GM19468 (cell line): ENCODE results near the gene ACYP2.
"Not testable (repeated sequence)": the region's sequence is repeated elsewhere in the genome, so short reads cannot be mapped to it uniquely, and the experiment has no call there.

Source experiments
- ATAC-seq: cut with Tn5 transposase; IDR thresholded peaks from one replicate; pipeline ENCODE4 v1.9.1; 2021; ENCODE audit warnings: mild to moderate bottlenecking, moderate library complexity, moderate number of reproducible peaks; ENCODE audit not compliant: unreplicated experiment; ENCODE audit errors: extremely low read depth

Gene ACYP2

GRCh38 chr2:54306556-54306955, 191.1 kb downstream of the ACYP2 start:
- ATAC-seq, result no peak

- ATAC-seq, result no peak
These were observed 192.8 kb downstream of the ACYP2 start for GRCh38 chr2:54308186-54308585.

GRCh38 chr2:54308782-54309181, 193.4 kb downstream of the ACYP2 start:
- no peak for ATAC-seq

- no peak for ATAC-seq
These were observed 194.9 kb downstream of the ACYP2 start for GRCh38 chr2:54310311-54310710.

- no peak for ATAC-seq
These were observed 195.5 kb downstream of the ACYP2 start for GRCh38 chr2:54310961-54311360.

- no peak for ATAC-seq
These were observed 197.7 kb downstream of the ACYP2 start for GRCh38 chr2:54313147-54313546.

GRCh38 chr2:54317973-54318372, 202.6 kb downstream of the ACYP2 start:
- no peak for ATAC-seq

DNA sequence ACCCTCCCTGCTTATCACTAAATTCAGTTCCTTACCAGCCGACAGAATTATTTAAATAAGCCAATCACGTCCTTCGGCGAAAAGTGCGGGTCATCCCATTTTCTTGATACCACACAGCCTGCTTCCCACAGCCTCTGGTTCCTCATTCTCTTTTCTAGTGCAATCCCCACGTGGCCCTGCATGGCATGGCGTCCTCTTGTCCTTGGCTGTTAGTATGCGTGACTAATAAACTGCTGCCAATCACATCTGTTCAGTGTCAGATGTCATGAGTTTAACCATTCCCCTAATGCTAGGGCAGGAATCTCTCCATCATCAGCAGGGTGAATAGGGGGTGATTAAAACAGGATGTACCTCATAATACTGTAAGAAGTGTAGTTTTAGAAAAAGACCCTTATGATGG, 203.4 kb downstream of the ACYP2 start:
- no peak for ATAC-seq

DNA sequence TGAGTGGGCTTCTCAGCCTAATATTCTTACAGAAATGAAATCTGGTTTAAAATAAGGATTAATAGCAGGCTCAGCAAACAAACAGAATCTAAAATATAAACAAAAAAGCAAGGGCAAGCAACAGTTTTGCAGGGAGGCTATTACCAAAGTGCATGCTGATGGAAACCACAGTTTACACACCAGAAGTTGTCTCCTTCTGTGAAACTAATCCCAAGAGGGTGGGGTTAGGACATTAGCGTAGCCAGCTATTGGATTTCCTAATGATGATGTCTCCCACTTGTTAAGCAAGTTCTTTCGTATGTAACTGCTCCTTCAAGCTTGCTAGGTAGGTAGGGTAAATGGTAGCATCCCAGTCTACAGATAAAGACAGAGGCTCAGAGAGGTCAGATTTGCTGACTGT, 205.6 kb downstream of the ACYP2 start:
- ATAC-seq, result no peak

GRCh38 chr2:54324517-54324916, 209.1 kb downstream of the ACYP2 start:
- ATAC-seq, result not testable (repeated sequence)

- no peak for ATAC-seq
These were observed 209.7 kb downstream of the ACYP2 start for GRCh38 chr2:54325148-54325547.

- ATAC-seq, result no peak
These were observed 214.2 kb downstream of the ACYP2 start for GRCh38 chr2:54329482-54330161.

GRCh38 chr2:54330162-54330925, 214.9 kb downstream of the ACYP2 start:
- peak; percentile 84 for ATAC-seq

- ATAC-seq, result no peak
These were observed 215.8 kb downstream of the ACYP2 start for GRCh38 chr2:54330926-54331835.

DNA sequence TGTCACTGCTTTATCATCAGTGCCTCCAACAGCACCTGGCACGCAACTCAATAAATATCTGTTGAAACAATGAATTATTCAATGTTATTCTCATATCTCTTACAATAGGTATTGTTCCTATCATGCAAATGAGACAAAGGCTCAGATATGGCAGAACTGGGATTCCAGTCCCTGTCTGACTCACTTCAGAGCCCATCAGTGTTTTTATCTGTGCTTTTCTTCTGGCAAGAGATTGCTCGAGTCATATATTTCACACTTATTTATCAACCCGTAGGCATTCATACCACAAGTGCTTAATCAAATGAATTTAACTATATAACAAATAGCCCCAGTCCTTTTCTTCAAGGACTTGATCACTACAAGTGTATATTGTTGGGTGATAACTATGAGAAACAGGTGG, 217.0 kb downstream of the ACYP2 start:
- no peak for ATAC-seq

- ATAC-seq, result no peak
These were observed 220.9 kb downstream of the ACYP2 start for GRCh38 chr2:54336136-54336976.

DNA sequence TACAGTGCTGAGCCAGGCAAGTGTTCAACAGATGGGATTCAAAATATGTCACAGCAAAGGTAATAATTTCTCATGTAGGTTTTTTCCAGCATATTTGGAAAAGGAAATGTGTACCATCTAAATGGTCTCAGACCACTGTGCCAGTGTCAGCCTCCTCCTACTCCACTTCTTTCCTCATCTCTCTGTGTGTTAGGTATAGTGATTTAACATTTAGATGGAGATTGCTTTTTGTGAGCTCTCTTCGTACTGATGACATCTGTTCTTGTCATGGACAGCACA, 221.5 kb downstream of the ACYP2 start:
- no peak for ATAC-seq

DNA sequence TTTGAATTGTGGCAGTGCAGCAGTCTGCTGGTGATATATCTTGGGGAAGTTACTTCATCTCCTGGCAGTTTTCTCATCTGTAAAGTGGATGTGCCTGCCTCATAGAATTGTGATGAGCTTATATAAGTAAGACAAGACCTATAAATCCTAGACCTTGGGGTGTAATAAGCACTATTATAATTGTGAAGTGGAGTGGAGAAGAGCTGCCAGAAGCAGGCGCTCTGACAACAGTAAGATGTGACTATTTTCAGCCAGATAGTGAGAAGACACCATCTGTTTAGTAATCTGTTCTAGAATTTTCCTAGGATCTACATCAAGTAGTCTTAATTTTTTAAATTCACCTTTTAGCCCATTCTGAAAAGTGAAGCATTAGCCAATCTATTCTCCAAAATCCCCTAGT, 226.2 kb downstream of the ACYP2 start:
- ATAC-seq, result no peak

GRCh38 chr2:54342603-54343002, 227.2 kb downstream of the ACYP2 start:
- no peak for ATAC-seq

GRCh38 chr2:54347622-54348021, 232.2 kb downstream of the ACYP2 start:
- ATAC-seq, result no peak
